Uterus (tissue), 4 donors: ENCODE data around the gene SCYL1. TPM values are rescaled to one million over a fixed set of nuclear protein-coding genes. Genes with fewer than 3 reads are reported as not detected.

Experiments used
- DNase-seq, 2 donors: peaks; one replicate each; pipeline ENCODE4 v3.0.0-alpha.2; 2019 to 2020
- H3K27ac ChIP-seq, 2 donors: fragments of 200-600 bp; sonication (generic); 1 replicate in 1 of 2; 2 replicates in 1 of 2; pipeline ENCODE4 v1.5.1; 2016 to 2018
- H3K27me3 ChIP-seq, 2 donors: fragments of 200-600 bp; sonication (generic); one replicate each; pipeline ENCODE4 v1.5.1; 2018 to 2019; ENCODE audit warnings: control low read depth in 1 of 2
- H3K36me3 ChIP-seq, 2 donors: fragments of 200-600 bp; sonication (generic); one replicate each; pipeline ENCODE4 v1.5.1; 2019; ENCODE audit warnings: control low read depth in 1 of 2
- H3K4me1 ChIP-seq, 2 donors: fragments of 200-600 bp; sonication (generic); one replicate each; pipeline ENCODE4 v1.5.1; 2018 to 2019; ENCODE audit warnings: control low read depth in 1 of 2
- H3K4me3 ChIP-seq, 2 donors: fragments of 200-600 bp; sonication (generic); 1 replicate in 1 of 2; 2 replicates in 1 of 2; pipeline ENCODE4 v1.5.1; 2018 to 2019; ENCODE audit warnings: mild to moderate bottlenecking in 1 of 2
- H3K9me3 ChIP-seq, 2 donors: fragments of 200-600 bp; sonication (generic); one replicate each; pipeline ENCODE4 v1.5.1; 2019; ENCODE audit warnings: control low read depth in 1 of 2
- POLR2A ChIP-seq, 2 donors: fragments of 450-650 bp; IDR thresholded peaks; one replicate each; pipeline ENCODE4 v1.6.1; 2016; ENCODE audit warnings: antibody characterized with exemption in 2 of 2, mild to moderate bottlenecking in 1 of 2, moderate library complexity in 1 of 2
- intact Hi-C: fragments of 100-400 bp; cut with DNase I; formaldehyde crosslinking; loops from one replicate; pipeline ENCODE4 v1.15.1; 2023; ENCODE audit warnings: low total_unique reads
- total RNA-seq, 4 donors: library from RNA; depleted of rRNA in 3 of 4; stranded (reverse); fragments of >200 nt in 3 of 4; gene quantifications; one replicate each; pipeline versions ENCODE4 v1.1.0 to v1.2.4, GENCODE V29; 2014 to 2023
- TF ChIP-seq, protein P1 (sequence below), 4 experiments: fragments of 200-600 bp in 2 of 4; fragments of 450-650 bp in 2 of 4; sonication (generic) in 2 of 4; IDR thresholded peaks; one replicate each; pipeline ENCODE4 v1.5.1; 2016 to 2019; ENCODE audit warnings: antibody characterized with exemption in 4 of 4, mild to moderate bottlenecking in 2 of 4, moderate library complexity in 1 of 4
- donor health status: DM: yes; HTN: yes; CAD: no.

The SCYL1 gene
- total RNA-seq, 4 donors from 2014 or later: 28.8 to 101 (median 70.1) TPM

DNA sequence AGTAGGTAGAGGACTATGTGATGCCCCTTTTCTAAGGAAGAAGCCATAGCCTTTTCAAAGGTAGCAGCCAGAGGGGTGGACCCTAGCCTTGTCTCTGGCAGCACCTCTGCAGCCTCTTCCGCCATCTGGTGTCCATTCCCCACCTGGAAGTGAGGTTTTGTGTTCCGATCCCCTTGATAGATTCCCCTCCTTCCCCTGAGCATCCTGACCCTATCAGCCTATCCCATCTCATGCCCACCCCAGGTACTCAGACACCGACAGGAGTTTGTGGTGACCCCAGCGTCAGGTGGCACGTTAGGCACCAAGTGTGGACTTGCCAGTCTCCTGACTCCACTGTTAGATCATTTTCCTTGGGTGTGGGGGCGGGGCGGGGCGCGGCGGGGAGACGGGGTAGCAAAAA lies 47.1 kb downstream of the SCYL1 start:
- intact Hi-C loops: no loop called here
- Histone ChIP-seq H3K27ac (peak overlapping the region; percentile 84 to 92), H3K4me3 (peak overlapping the region; percentile 44 to 70), H3K9me3 (no peaks in the 10 kb centered on the region), H3K27me3 (no peaks in the 10 kb centered on the region), H3K4me1 (peaks cover 12 to 42% of the 10 kb centered on the region in 2 donors), H3K36me3 (no peaks in the 10 kb centered on the region)
- DNase-seq: no peak
- TF ChIP-seq, protein P1, sequence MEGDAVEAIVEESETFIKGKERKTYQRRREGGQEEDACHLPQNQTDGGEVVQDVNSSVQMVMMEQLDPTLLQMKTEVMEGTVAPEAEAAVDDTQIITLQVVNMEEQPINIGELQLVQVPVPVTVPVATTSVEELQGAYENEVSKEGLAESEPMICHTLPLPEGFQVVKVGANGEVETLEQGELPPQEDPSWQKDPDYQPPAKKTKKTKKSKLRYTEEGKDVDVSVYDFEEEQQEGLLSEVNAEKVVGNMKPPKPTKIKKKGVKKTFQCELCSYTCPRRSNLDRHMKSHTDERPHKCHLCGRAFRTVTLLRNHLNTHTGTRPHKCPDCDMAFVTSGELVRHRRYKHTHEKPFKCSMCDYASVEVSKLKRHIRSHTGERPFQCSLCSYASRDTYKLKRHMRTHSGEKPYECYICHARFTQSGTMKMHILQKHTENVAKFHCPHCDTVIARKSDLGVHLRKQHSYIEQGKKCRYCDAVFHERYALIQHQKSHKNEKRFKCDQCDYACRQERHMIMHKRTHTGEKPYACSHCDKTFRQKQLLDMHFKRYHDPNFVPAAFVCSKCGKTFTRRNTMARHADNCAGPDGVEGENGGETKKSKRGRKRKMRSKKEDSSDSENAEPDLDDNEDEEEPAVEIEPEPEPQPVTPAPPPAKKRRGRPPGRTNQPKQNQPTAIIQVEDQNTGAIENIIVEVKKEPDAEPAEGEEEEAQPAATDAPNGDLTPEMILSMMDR (IDR thresholded peaks at IDR 0.05): peak; percentile 35 to 46 (median 41)
- no peak for TF ChIP-seq POLR2A (IDR thresholded peaks at IDR 0.05)

DNA sequence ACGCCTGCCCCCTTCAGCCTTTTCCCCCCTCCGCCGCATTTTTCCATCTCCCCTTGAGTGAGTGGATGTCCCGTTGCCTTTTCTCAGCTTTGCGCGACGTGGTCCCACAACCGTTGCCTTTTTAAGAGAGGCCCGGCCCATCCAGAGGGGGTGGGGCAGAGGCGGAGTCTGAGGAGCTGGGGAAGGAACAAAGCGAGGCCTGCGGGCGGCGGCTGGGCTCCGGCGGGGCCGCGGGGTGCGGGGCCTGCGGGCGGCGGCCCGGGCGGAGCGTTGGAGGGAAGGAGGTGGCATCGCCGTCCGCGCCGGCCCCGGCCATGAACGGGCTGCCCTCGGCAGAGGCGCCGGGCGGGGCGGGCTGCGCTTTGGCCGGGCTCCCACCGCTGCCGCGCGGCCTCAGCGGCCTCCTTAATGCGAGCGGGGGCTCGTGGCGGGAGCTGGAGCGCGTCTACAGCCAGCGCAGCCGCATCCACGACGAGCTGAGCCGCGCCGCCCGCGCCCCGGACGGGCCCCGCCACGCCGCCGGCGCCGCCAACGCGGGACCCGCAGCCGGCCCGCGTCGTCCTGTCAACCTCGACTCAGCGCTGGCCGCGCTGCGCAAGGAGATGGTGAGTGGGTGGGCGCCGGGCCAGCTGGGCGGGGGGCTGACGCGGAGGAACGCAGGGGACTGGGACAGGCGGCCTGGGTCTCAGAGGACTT lies 47.6 kb downstream of the SCYL1 start, which contains the start of gene FAM89B:
Gene FAM89B, plus strand, starts transcription at position 183 of the 696 bp plus-strand sequence. Its CDS starts 132 bp downstream, at position 315.
- peak within 1 kb of the TSS; percentile 84 to 92 for H3K27ac ChIP-seq
- peak within 1 kb of the TSS; percentile 44 to 70 for H3K4me3 ChIP-seq
- no peaks in the 10 kb centered on the region for H3K36me3 ChIP-seq
- peaks cover 12 to 47% of the 10 kb centered on the region in 2 donors for H3K4me1 ChIP-seq
- peak; percentile 92 to 94 for DNase-seq
- peak; percentile 63 to 82 for TF ChIP-seq POLR2A (IDR thresholded peaks at IDR 0.05)
- TF ChIP-seq, protein P1 (IDR thresholded peaks at IDR 0.05): peak in 1 of 4 experiments; percentile 2
- H3K27me3 ChIP-seq: no peaks in the 10 kb centered on the region
- H3K9me3 ChIP-seq: no peaks in the 10 kb centered on the region
- intact Hi-C loops: no loop called here

DNA sequence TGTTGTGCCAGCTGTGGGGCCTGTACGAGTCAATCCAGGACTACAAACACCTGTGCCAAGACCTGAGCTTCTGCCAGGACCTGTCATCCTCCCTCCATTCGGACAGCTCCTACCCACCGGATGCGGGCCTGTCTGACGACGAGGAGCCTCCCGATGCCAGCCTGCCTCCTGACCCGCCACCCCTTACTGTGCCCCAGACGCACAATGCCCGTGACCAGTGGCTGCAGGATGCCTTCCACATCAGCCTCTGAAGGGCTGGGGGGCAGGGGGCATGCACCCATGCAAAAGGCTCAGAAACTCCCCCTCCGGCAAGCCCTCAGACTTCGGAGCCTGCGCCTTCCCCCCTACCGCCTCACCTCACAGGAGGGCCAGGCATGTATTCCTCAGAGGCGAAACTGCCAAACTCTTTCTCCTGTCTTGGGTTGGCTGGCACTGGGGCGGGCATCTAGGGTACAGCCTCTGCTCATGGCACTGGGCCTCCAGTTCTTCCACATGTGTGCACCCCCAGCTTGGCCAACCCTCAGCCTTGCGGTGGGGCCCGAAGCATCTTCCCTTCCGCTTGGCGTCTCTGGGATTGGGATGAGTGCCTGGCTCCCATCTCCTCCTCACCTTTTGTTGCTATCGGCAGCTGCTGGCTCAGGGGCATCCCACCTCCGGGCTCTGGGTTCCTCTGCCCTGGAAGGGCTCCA lies 48.7 kb downstream of the SCYL1 start:
- peak; percentile 59 for DNase-seq
- intact Hi-C loops: no loop called here
- H3K27ac ChIP-seq: peak overlapping the region; percentile 84 to 92
- peak overlapping the region; percentile 44 to 70 for H3K4me3 ChIP-seq
- TF ChIP-seq POLR2A (IDR thresholded peaks at IDR 0.05): no peak
- TF ChIP-seq, protein P1 (IDR thresholded peaks at IDR 0.05): no peak
- H3K9me3 ChIP-seq: no peaks in the 10 kb centered on the region
- peaks cover 12 to 51% of the 10 kb centered on the region in 2 donors for H3K4me1 ChIP-seq
- H3K27me3 ChIP-seq: no peaks in the 10 kb centered on the region
- no peaks in the 10 kb centered on the region for H3K36me3 ChIP-seq

DNA sequence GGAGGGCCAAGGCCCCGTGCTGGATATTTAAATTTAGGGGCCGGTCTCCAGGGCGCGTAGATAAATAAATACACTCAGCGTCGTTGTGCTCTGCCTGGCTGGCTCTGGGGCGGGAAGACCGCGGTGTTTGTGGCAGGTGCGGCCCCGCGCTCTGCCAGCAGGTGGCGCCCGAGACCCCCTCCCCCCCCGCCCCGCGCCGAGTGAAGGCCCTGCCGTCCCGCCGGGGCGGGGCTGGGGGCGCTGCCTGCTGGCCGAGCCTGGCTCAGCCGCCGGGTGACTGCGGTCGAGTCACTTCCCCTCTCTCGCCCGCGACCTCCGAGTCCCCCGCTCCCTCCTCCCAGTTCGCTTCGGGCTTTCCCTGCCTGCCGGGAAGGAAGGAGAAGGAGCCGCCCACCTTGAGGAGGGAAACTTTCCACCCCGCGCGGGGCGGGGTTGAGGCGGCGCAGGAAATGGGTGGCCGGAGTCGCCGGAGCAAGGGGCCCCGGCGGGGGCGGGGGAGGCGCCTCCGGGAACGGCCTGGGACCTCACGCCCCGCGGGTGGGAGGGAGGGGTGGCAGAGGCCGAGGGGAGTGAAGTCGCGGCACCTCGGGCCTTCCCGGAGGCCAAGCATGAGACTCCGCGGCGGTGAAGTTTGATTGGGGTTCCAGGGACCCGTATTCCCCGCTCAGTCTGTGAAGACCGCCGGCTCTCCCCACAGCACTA lies 49.4 kb downstream of the SCYL1 start:
- TF ChIP-seq, protein P1 (IDR thresholded peaks at IDR 0.05): peak; percentile 80 to 99 (median 90)
- TF ChIP-seq POLR2A (IDR thresholded peaks at IDR 0.05): peak in 1 of 2 donors; percentile 26
- Histone ChIP-seq H3K27me3 (no peaks in the 10 kb centered on the region), H3K4me1 (peaks cover 12 to 44% of the 10 kb centered on the region in 2 donors), H3K9me3 (no peaks in the 10 kb centered on the region), H3K36me3 (no peaks in the 10 kb centered on the region), H3K4me3 (peak overlapping the region; percentile 44 to 70), H3K27ac (peak overlapping the region; percentile 84 to 92)
- intact Hi-C loops: no loop called here
- DNase-seq: peak; percentile 90 to 91
